HG02973 (cell line): ENCODE measurements around the gene SLC9B2.
"Not testable (repeated sequence)": the region's sequence is repeated elsewhere in the genome, so short reads cannot be mapped to it uniquely, and the experiment has no call there.

ENCODE experiments used
- ATAC-seq: cut with Tn5 transposase; IDR thresholded peaks from one replicate; pipeline ENCODE4 v1.9.1; 2021; ENCODE audit warnings: moderate library complexity; ENCODE audit not compliant: unreplicated experiment

SLC9B2 gene

DNA sequence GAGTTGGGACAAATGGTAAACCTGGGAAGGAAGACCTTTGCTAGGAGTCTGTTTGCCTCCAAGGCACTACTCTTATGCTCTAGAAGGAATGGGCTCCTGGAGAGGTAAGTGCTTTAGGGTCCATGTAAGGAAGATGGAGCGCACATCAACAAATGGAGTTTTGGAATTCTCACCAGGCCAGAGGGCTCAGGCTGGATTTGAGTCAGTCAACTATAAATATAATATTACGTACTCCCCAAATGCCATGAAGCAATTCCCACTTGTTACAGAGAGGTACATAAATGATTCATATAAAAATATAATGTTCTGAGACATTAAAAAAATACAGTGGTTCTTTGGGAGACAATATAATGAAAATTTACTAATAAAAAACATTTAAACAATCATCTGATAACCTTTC, 55.4 kb downstream of the SLC9B2 start:
- ATAC-seq: no peak

DNA sequence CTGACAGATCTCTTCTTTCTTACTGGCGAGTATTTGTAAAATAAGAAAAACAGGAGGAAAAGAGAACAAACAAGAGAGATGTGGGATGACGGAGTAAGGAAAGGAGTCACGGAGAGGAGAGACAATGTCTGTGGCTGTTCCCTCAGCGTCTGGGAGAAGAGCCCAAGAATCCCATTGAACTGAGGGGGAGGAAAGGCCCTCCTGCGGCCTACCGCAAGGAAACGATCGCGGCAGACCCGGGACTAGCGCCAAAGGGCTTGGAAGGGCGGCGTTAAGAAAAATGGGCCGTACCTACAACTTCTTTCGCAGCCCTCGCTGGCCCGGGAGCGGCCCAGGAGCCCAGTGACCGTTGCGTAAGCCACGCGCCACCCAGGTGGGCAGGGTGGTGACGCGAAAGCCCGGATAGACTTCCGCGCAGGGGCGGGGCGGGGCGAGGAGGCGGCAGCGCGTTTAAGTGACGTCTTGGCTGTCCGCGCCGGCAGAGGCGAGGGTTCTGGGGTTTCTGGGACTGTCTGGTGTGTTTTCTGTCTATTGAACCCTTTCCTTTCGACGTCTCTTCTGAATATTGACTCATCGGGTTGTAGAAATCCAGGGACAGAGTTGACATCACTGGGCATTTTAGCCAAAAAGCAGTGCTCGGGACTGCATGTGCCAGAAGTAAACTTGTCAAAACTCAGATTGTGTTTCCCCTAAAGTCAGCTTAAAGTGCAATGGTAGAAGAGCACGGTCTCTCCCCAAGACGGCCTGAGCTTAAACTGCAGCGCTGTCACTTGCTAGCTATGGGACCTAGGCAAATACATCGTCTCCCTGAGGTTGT, 57.0 kb downstream of the SLC9B2 start, which contains the start of gene SLC9B1:
TSS of gene SLC9B1 (minus strand) at position 398 of the 817 bp plus-strand sequence. CDS start 27,994 bp downstream, outside the sequence.
- peak; percentile 99 for ATAC-seq

GRCh38 chr4:103018391-103019307, 57.9 kb downstream of the SLC9B2 start:
- ATAC-seq: no peak

- ATAC-seq: no peak
These were observed 64.0 kb downstream of the SLC9B2 start for GRCh38 chr4:103012551-103012950.

DNA sequence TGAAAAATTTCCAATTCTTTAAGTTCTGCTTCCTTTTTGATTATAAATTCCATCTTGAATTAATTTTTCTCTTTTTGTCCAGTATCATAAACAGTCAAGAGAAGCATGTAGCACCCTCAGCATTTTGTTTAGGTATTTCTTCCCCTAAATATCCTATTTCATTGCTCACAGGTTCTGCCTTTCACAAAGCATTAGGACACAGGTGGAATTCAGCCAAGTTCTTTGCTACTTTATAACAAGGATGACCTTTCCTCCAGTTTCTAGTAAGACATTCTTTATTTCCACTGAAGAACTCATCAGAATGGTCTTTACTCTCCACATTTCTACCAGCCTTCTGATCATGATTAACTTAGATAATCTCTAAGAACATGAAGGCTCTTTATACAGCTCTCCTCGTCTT, 64.5 kb downstream of the SLC9B2 start:
- no peak for ATAC-seq

GRCh38 chr4:103011378-103012025, 65.1 kb downstream of the SLC9B2 start:
- ATAC-seq: no peak

DNA sequence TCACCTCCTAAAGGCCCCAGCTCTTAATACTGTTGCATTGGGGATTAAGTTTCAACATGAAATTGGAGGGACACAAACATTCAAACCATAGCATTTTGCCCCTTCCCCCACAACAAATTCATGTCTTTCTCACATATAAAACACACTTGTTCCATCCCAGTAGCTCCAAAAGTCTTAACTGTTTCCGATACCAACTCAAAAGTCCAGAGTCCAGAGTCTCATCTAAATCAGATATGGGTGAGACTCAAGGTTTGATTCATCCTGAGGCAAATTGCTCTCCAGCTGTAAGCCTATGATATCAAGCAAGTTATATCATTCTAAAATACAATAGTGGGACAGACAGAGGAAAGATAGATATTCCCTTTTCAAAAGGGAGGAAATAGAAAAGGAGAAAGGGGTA, 65.8 kb downstream of the SLC9B2 start:
- ATAC-seq: no peak

DNA sequence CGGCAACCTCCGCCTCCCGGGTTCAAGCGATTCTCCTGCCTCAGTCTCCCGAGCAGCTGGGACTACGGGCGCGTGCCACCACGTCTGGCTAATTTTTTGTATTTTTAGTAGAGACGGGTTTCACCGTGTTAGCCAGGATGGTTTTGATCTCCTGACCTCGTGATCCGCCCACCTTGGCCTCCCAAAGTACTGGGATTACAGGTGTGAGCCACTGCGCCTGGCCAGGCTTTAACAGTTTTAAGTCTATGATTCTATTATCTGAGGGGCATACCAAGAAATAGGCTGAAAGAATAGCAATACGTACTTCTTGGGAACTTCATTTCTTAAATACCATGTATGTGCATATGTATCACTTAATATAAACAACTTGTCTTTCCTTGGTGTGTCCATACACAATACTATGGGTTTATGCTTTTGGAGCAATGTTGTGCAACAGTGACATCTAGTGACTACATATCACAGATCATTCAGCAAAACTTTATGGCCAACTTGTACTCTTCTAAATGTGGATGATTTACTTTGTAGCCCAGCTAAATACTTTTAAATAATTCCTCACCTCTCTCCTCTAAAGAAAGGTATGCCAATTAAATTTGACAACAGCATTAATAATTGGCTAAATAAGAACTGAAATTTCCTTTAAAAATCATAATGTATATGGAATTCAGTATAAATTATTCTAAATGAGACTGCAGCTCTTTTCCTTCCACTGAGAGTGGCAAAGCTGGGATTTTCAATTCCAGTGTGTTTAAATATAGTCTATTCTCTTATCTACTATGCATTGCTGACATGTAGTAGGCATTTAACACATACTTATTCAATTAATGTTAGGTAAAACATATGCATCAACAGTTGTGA, 67.5 kb downstream of the SLC9B2 start:
- ATAC-seq: peak; percentile 81

- no peak for ATAC-seq
These were observed 74.0 kb downstream of the SLC9B2 start for GRCh38 chr4:103002551-103002950.

GRCh38 chr4:102994803-102995202, 81.8 kb downstream of the SLC9B2 start:
- no peak for ATAC-seq

- not testable (repeated sequence) for ATAC-seq
These were observed 82.6 kb downstream of the SLC9B2 start for GRCh38 chr4:102993985-102994384.

DNA sequence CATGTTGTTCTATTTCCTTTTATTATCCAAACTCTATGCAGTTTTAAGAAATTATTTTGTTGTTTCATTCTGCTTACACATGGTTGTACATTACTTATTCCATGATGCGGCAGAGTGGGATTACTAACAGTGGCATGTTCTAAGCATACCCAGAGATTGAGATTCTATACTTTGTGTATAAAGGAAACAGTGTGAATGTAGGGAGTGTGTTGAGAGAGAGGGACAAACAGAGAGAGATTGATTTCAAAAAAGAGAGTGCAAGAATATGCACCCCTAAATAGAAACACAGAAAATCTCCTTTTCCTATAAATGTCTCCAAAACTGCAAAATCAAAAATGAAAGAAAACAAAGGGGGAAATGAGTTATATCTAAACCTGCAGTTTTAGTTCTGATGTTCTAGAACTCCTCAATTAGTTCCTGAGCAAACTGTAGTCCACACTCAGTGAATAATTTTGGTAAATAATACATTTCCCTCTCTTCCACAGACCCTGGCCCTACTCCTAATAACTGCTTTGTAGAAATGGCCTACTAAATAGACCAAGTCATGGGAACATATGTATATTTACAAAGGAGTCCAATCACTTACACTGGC, 88.0 kb downstream of the SLC9B2 start:
- no peak for ATAC-seq

DNA sequence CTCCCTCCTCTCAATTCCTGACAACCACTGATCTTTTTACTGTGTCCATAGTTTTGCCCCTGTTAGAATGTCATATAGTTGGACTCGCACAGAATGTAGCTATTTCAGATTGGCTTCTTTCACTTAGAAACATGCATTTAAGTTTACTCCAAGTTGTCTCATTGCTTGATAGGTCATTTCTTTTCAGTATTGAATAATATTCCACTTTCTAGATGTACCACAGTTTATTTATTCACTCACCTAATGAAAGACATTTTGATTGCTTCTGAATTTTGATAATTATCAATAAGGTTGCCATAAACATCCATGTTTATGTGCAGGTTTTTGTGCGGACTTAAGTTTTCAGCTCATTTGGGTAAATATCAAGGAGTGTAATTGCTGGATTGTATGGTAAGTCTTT, 95.6 kb downstream of the SLC9B2 start:
- no peak for ATAC-seq
